ENCODE data around the gene STYXL2.

The STYXL2 gene

DNA sequence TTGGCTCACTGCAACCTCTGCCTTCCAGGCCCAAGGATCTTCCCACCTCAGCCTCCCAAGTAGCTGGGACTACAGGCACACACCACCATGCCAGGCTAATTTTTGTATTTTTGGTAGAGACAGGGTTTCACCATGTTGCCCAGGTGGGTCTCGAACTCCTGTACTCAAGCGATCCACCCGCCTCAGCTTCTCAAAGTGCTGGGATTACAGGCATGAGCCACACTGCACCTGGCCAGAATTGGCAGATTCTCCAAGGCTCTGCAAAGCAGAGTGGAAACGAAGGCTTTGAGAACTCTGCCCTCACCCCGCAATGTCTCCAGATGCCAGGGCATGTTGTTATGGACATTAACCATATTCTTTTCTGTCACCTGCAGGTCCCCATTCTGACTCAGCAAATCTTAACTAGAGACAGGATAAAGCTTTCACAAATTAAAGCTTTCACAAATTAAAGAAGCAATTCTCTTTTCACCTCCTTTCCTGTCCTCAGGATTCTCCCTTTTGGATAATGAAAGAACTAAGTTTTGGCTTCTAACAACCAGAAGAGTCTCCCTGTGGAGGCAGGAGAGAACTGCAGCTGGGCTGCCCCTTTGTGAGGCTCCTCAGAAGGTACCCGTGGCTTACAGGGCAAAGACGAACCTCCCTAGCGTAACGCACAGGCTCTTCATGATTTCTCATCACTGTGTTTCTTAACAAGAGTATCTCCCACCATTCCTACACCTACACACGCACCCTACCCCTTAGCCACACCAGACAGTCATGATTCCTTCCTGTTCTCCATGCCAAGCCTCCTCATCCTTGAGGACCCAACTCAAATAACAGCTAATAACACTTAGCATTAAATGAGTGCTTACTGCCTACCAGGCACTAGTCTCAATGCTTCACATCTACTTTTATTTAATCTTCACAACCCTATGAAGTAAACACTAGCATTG is 33.5 kb upstream of the STYXL2 start:
- H3K27me3 ChIP-seq (replicated peaks; ENCODE audit: control insufficient read depth, insufficient read depth, low read length, poor library complexity, severe bottlenecking), result no peaks in the 10 kb centered on the region
- H3K4me3 ChIP-seq (ENCODE audit: insufficient read depth, low read depth, low read length, poor library complexity, severe bottlenecking), result no peak overlapping the region
- no peaks in the 10 kb centered on the region for H3K4me1 ChIP-seq (ENCODE audit: control insufficient read depth, insufficient read depth, low read length, poor library complexity, severe bottlenecking)
- H3K36me3 ChIP-seq (ENCODE audit: control insufficient read depth, insufficient read depth, low read length), result no peaks in the 10 kb centered on the region
- no peak overlapping the region for H3K27ac ChIP-seq (ENCODE audit: insufficient read depth, low read length, poor library complexity, severe bottlenecking)
- H3K9me3 ChIP-seq (ENCODE audit: control insufficient read depth, low read length), result no peaks in the 10 kb centered on the region
- DNase-seq, result no peak

GRCh38 chr1:167061073-167061464 is 32.8 kb upstream of the STYXL2 start:
- no peak for DNase-seq
- H3K36me3 ChIP-seq (ENCODE audit: control insufficient read depth, insufficient read depth, low read length), result no peaks in the 10 kb centered on the region
- no peak overlapping the region for H3K4me3 ChIP-seq (ENCODE audit: insufficient read depth, low read depth, low read length, poor library complexity, severe bottlenecking)
- H3K4me1 ChIP-seq (ENCODE audit: control insufficient read depth, insufficient read depth, low read length, poor library complexity, severe bottlenecking), result no peaks in the 10 kb centered on the region
- H3K9me3 ChIP-seq (ENCODE audit: control insufficient read depth, low read length), result no peaks in the 10 kb centered on the region
- no peaks in the 10 kb centered on the region for H3K27me3 ChIP-seq (replicated peaks; ENCODE audit: control insufficient read depth, insufficient read depth, low read length, poor library complexity, severe bottlenecking)
- no peak overlapping the region for H3K27ac ChIP-seq (ENCODE audit: insufficient read depth, low read length, poor library complexity, severe bottlenecking)

DNA sequence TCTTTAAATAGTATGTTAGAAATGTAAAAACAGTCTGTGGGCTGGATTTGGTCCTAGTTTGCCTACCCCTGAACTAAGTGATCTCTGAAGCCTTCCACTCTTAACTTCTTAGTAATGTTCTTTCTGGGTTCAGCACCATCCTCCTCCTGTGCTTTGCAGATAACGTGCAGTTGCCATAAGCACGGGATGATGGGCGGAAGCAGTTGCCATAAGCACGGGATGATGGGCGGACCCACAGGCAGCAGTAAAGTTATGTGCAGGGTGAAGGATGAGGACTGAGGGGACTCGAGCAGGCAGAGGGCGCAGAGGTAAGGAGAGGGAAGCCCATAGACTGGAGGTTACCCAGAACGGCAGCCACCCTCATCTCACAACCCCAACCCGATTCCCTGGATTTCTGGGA is 29.3 kb upstream of the STYXL2 start:
- Histone ChIP-seq H3K27ac (ENCODE audit: insufficient read depth, low read length, poor library complexity, severe bottlenecking) (no peak overlapping the region), H3K27me3 (replicated peaks; ENCODE audit: control insufficient read depth, insufficient read depth, low read length, poor library complexity, severe bottlenecking) (no peaks in the 10 kb centered on the region), H3K4me3 (ENCODE audit: insufficient read depth, low read depth, low read length, poor library complexity, severe bottlenecking) (no peak overlapping the region), H3K4me1 (ENCODE audit: control insufficient read depth, insufficient read depth, low read length, poor library complexity, severe bottlenecking) (peaks cover 4% of the 10 kb centered on the region), H3K9me3 (ENCODE audit: control insufficient read depth, low read length) (no peaks in the 10 kb centered on the region), H3K36me3 (ENCODE audit: control insufficient read depth, insufficient read depth, low read length) (no peaks in the 10 kb centered on the region)
- no peak for DNase-seq

- Histone ChIP-seq H3K4me1 (ENCODE audit: control insufficient read depth, insufficient read depth, low read length, poor library complexity, severe bottlenecking) (peaks cover 4% of the 10 kb centered on the region), H3K4me3 (ENCODE audit: insufficient read depth, low read depth, low read length, poor library complexity, severe bottlenecking) (no peak overlapping the region), H3K27me3 (replicated peaks; ENCODE audit: control insufficient read depth, insufficient read depth, low read length, poor library complexity, severe bottlenecking) (no peaks in the 10 kb centered on the region), H3K27ac (ENCODE audit: insufficient read depth, low read length, poor library complexity, severe bottlenecking) (no peak overlapping the region), H3K36me3 (ENCODE audit: control insufficient read depth, insufficient read depth, low read length) (no peaks in the 10 kb centered on the region), H3K9me3 (ENCODE audit: control insufficient read depth, low read length) (no peaks in the 10 kb centered on the region)
- no peak for DNase-seq
Measured at GRCh38 chr1:167065471-167065870, 28.4 kb upstream of the STYXL2 start.

GRCh38 chr1:167066333-167067122 is 27.3 kb upstream of the STYXL2 start:
- H3K4me3 ChIP-seq (ENCODE audit: insufficient read depth, low read depth, low read length, poor library complexity, severe bottlenecking), result no peak overlapping the region
- H3K9me3 ChIP-seq (ENCODE audit: control insufficient read depth, low read length), result no peaks in the 10 kb centered on the region
- H3K4me1 ChIP-seq (ENCODE audit: control insufficient read depth, insufficient read depth, low read length, poor library complexity, severe bottlenecking), result peaks cover 4% of the 10 kb centered on the region
- no peaks in the 10 kb centered on the region for H3K27me3 ChIP-seq (replicated peaks; ENCODE audit: control insufficient read depth, insufficient read depth, low read length, poor library complexity, severe bottlenecking)
- no peaks in the 10 kb centered on the region for H3K36me3 ChIP-seq (ENCODE audit: control insufficient read depth, insufficient read depth, low read length)
- peak; percentile 53 to 66 (median 58) for DNase-seq
- no peak overlapping the region for H3K27ac ChIP-seq (ENCODE audit: insufficient read depth, low read length, poor library complexity, severe bottlenecking)

- no peaks in the 10 kb centered on the region for H3K9me3 ChIP-seq (ENCODE audit: control insufficient read depth, low read length)
- no peak for DNase-seq
- no peaks in the 10 kb centered on the region for H3K36me3 ChIP-seq (ENCODE audit: control insufficient read depth, insufficient read depth, low read length)
- H3K27ac ChIP-seq (ENCODE audit: insufficient read depth, low read length, poor library complexity, severe bottlenecking), result no peak overlapping the region
- no peak overlapping the region for H3K4me3 ChIP-seq (ENCODE audit: insufficient read depth, low read depth, low read length, poor library complexity, severe bottlenecking)
- H3K27me3 ChIP-seq (replicated peaks; ENCODE audit: control insufficient read depth, insufficient read depth, low read length, poor library complexity, severe bottlenecking), result no peaks in the 10 kb centered on the region
- H3K4me1 ChIP-seq (ENCODE audit: control insufficient read depth, insufficient read depth, low read length, poor library complexity, severe bottlenecking), result peaks cover 4% of the 10 kb centered on the region
Measured at GRCh38 chr1:167067904-167068303, 26.0 kb upstream of the STYXL2 start.

DNA sequence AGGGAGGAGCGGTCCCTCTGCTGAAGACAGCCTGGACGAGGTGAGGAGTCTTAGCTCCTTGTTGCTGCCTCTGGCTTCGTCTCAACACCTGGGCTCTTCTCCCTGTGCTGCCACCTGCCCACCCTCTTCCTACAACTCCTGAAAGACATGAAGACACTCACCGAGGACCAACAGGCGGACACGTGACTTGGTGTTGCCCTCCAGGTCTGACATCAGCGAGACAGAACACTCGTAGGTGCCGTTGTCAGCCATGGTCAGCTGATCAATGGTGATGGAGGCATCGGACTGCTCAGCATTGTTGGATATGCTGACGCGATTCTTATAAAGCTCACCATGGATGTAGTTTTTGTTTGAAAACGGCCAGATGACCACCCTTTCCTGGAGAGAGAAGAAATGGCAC is 25.1 kb upstream of the STYXL2 start:
- H3K27ac ChIP-seq (ENCODE audit: insufficient read depth, low read length, poor library complexity, severe bottlenecking), result no peak overlapping the region
- DNase-seq, result no peak
- H3K9me3 ChIP-seq (ENCODE audit: control insufficient read depth, low read length), result no peaks in the 10 kb centered on the region
- no peak overlapping the region for H3K4me3 ChIP-seq (ENCODE audit: insufficient read depth, low read depth, low read length, poor library complexity, severe bottlenecking)
- H3K4me1 ChIP-seq (ENCODE audit: control insufficient read depth, insufficient read depth, low read length, poor library complexity, severe bottlenecking), result peaks cover 4% of the 10 kb centered on the region
- no peaks in the 10 kb centered on the region for H3K27me3 ChIP-seq (replicated peaks; ENCODE audit: control insufficient read depth, insufficient read depth, low read length, poor library complexity, severe bottlenecking)
- H3K36me3 ChIP-seq (ENCODE audit: control insufficient read depth, insufficient read depth, low read length), result no peaks in the 10 kb centered on the region

DNA sequence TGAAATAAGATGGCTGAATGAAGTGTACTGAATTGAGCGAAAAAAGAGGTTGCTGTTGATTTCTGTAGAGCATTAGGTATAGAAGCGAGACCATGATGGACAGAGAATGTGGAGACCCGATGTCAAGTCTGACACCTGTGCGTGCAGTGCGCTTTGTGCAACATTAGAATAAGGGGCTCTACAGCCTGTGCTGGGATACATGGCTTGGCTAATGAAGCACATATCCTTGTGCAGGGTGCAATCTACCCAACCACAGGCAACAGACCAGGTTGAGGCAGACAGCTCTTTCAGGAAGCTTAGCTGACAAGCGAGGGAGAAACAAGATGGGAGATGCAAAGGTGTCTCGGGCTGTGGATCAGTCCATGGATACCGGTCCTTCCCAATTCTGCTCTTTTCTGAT is 22.6 kb upstream of the STYXL2 start:
- H3K36me3 ChIP-seq (ENCODE audit: control insufficient read depth, insufficient read depth, low read length), result no peaks in the 10 kb centered on the region
- no peak overlapping the region for H3K27ac ChIP-seq (ENCODE audit: insufficient read depth, low read length, poor library complexity, severe bottlenecking)
- no peaks in the 10 kb centered on the region for H3K9me3 ChIP-seq (ENCODE audit: control insufficient read depth, low read length)
- H3K4me3 ChIP-seq (ENCODE audit: insufficient read depth, low read depth, low read length, poor library complexity, severe bottlenecking), result no peak overlapping the region
- no peak for DNase-seq
- peaks cover 4% of the 10 kb centered on the region for H3K4me1 ChIP-seq (ENCODE audit: control insufficient read depth, insufficient read depth, low read length, poor library complexity, severe bottlenecking)
- H3K27me3 ChIP-seq (replicated peaks; ENCODE audit: control insufficient read depth, insufficient read depth, low read length, poor library complexity, severe bottlenecking), result no peaks in the 10 kb centered on the region

- DNase-seq, result no peak
- H3K27ac ChIP-seq (ENCODE audit: insufficient read depth, low read length, poor library complexity, severe bottlenecking), result no peak overlapping the region
- no peaks in the 10 kb centered on the region for H3K36me3 ChIP-seq (ENCODE audit: control insufficient read depth, insufficient read depth, low read length)
- no peak overlapping the region for H3K4me3 ChIP-seq (ENCODE audit: insufficient read depth, low read depth, low read length, poor library complexity, severe bottlenecking)
- no peaks in the 10 kb centered on the region for H3K9me3 ChIP-seq (ENCODE audit: control insufficient read depth, low read length)
- H3K4me1 ChIP-seq (ENCODE audit: control insufficient read depth, insufficient read depth, low read length, poor library complexity, severe bottlenecking), result no peaks in the 10 kb centered on the region
- H3K27me3 ChIP-seq (replicated peaks; ENCODE audit: control insufficient read depth, insufficient read depth, low read length, poor library complexity, severe bottlenecking), result no peaks in the 10 kb centered on the region
Measured at GRCh38 chr1:167076136-167076710, 17.7 kb upstream of the STYXL2 start.
